MM.1S (cell line): ENCODE results near the gene GRK4.

Source experiments
- DNase-seq: peaks from one replicate; pipeline ENCODE4 v3.0.0-alpha.2; 2015
- H2AFZ ChIP-seq: fragments of 300-600 bp; sonication (generic); 2 replicates; pipeline ENCODE4 v1.6.0; 2016; ENCODE audit warnings: antibody characterized with exemption, low read length
- H3F3A ChIP-seq: fragments of 300-600 bp; sonication (generic); 2 replicates; pipeline ENCODE4 v1.6.1; 2016; ENCODE audit warnings: mild to moderate bottlenecking, antibody characterized with exemption, low read length, moderate library complexity, mixed read lengths; ENCODE audit not compliant: insufficient read depth
- H3K27ac ChIP-seq: fragments of 300-600 bp; sonication (generic); 2 replicates; pipeline ENCODE4 v1.5.1; 2016; ENCODE audit warnings: mild to moderate bottlenecking, low read length
- H3K27me3 ChIP-seq: fragments of 300-600 bp; sonication (generic); replicated peaks from 2 replicates; pipeline ENCODE4 v1.6.0; 2016; ENCODE audit warnings: low read length; ENCODE audit not compliant: insufficient read depth
- H3K36me3 ChIP-seq: fragments of 300-600 bp; sonication (generic); replicated peaks from 2 replicates; pipeline ENCODE4 v1.6.1; 2016; ENCODE audit warnings: mild to moderate bottlenecking, low read length, mixed read lengths; ENCODE audit not compliant: insufficient read depth
- H3K4me1 ChIP-seq: fragments of 300-600 bp; sonication (generic); 2 replicates; pipeline ENCODE4 v1.6.1; 2016; ENCODE audit warnings: low read length, mixed read lengths
- H3K4me2 ChIP-seq: fragments of 300-600 bp; sonication (generic); 2 replicates; pipeline ENCODE4 v1.6.0; 2016; ENCODE audit warnings: low read depth, low read length
- H3K4me3 ChIP-seq: fragments of 300-600 bp; sonication (generic); 2 replicates; pipeline ENCODE4 v1.5.1; 2016; ENCODE audit warnings: low read length, mixed read lengths
- H3K79me2 ChIP-seq: fragments of 300-600 bp; sonication (generic); 2 replicates; pipeline ENCODE4 v1.6.1; 2016; ENCODE audit warnings: mixed run types, low read length, mixed read lengths
- H3K9ac ChIP-seq: fragments of 300-600 bp; sonication (generic); 2 replicates; pipeline ENCODE4 v1.6.1; 2016; ENCODE audit warnings: low read length, mixed read lengths
- H3K9me2 ChIP-seq: fragments of 300-600 bp; sonication (generic); replicated peaks from 2 replicates; pipeline ENCODE4 v1.6.1; 2016; ENCODE audit warnings: mild to moderate bottlenecking, low read length, mixed read lengths; ENCODE audit not compliant: insufficient read depth
- H3K9me3 ChIP-seq: fragments of 300-600 bp; sonication (generic); replicated peaks from 2 replicates; pipeline ENCODE4 v1.6.1; 2016; ENCODE audit warnings: mild to moderate bottlenecking, low read length, mixed read lengths; ENCODE audit not compliant: insufficient read depth
- H4K20me1 ChIP-seq: fragments of 300-600 bp; sonication (generic); 2 replicates; pipeline ENCODE4 v1.6.1; 2016; ENCODE audit warnings: mild to moderate bottlenecking, low read length, moderate library complexity, mixed read lengths; ENCODE audit not compliant: insufficient read depth
- EZH2 ChIP-seq: fragments of 300-600 bp; sonication (generic); optimal IDR thresholded peaks from 2 replicates; pipeline ENCODE3; 2017; ENCODE audit warnings: low read depth, mild to moderate bottlenecking, antibody characterized with exemption, low read length, mixed read lengths
- EZH2phosphoT487 ChIP-seq: fragments of 300-600 bp; sonication (generic); IDR thresholded peaks from 2 replicates; pipeline ENCODE4 v1.6.1; 2018; ENCODE audit warnings: antibody characterized with exemption, low read length
- TF ChIP-seq, protein P1 (sequence below): fragments of 300-600 bp; sonication (generic); IDR thresholded peaks from 2 replicates; pipeline ENCODE4 v1.5.1; 2016; ENCODE audit warnings: antibody characterized with exemption, low read length, mixed read lengths

Gene GRK4

DNA sequence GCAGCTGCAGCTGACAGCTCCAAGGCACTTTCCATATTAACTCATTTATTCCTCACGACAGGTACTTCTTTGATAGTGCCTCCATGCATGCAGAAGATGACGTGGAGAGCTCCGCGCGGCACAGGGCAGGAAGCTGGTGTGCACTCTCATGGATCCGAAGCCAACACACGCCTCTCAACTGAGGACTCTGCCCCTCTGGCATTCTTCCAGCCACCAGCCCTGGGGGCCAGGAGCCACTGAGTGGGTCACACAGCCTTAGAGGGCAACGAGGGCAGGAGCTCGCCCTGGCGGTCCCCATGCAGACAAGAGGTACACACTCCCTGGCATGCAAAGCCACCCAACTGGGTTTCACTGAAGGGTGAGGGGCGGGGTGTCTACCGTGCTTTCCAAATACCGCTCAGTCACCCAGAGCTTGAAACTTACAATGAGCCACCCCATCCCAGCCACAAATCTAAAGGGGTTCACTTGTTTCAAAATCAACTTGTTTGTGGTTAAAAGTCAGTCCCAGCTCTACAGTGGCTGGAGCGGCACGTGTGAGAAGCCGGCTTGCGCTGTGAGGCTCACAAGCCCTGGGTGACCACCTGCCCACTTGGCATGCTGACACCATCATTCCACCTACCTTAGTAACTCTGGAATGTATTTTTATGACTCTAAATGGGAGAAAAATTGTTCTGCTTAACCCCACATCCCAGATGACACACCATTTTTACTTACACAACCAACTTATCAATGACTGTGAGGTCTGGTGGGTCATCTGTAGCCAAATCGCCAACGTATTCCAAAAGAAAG is 16.4 kb upstream of the GRK4 start:
- H2AFZ ChIP-seq, result no peak overlapping the region
- H4K20me1 ChIP-seq, result no peaks in the 10 kb centered on the region
- no peaks in the 10 kb centered on the region for H3K27me3 ChIP-seq
- H3K4me1 ChIP-seq, result no peaks in the 10 kb centered on the region
- H3K4me3 ChIP-seq, result no peak overlapping the region
- peaks cover 22% of the 10 kb centered on the region for H3K36me3 ChIP-seq
- no peak overlapping the region for H3K4me2 ChIP-seq
- no peaks in the 10 kb centered on the region; the same call in 1 of the 2 replicates for H3F3A ChIP-seq
- H3K27ac ChIP-seq, result no peak overlapping the region
- TF ChIP-seq, protein P1, sequence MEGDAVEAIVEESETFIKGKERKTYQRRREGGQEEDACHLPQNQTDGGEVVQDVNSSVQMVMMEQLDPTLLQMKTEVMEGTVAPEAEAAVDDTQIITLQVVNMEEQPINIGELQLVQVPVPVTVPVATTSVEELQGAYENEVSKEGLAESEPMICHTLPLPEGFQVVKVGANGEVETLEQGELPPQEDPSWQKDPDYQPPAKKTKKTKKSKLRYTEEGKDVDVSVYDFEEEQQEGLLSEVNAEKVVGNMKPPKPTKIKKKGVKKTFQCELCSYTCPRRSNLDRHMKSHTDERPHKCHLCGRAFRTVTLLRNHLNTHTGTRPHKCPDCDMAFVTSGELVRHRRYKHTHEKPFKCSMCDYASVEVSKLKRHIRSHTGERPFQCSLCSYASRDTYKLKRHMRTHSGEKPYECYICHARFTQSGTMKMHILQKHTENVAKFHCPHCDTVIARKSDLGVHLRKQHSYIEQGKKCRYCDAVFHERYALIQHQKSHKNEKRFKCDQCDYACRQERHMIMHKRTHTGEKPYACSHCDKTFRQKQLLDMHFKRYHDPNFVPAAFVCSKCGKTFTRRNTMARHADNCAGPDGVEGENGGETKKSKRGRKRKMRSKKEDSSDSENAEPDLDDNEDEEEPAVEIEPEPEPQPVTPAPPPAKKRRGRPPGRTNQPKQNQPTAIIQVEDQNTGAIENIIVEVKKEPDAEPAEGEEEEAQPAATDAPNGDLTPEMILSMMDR, result no peak
- TF ChIP-seq EZH2phosphoT487, result no peak
- H3K9me2 ChIP-seq, result no peaks in the 10 kb centered on the region
- peaks cover 24% of the 10 kb centered on the region for H3K79me2 ChIP-seq
- no peaks in the 10 kb centered on the region for H3K9me3 ChIP-seq
- no peak overlapping the region for H3K9ac ChIP-seq
- DNase-seq, result no peak

- Histone ChIP-seq H2AFZ (no peak overlapping the region), H3K27me3 (no peaks in the 10 kb centered on the region), H3K79me2 (peaks cover 24% of the 10 kb centered on the region), H3K9me3 (no peaks in the 10 kb centered on the region), H3K4me2 (no peak overlapping the region), H3K9me2 (no peaks in the 10 kb centered on the region), H3K4me3 (no peak overlapping the region), H3K4me1 (no peaks in the 10 kb centered on the region), H3F3A (no peaks in the 10 kb centered on the region; the same call in 1 of the 2 replicates), H3K9ac (no peak overlapping the region), H3K36me3 (peaks cover 22% of the 10 kb centered on the region), H4K20me1 (no peaks in the 10 kb centered on the region), H3K27ac (no peak overlapping the region)
- TF ChIP-seq EZH2phosphoT487 (no peak), EZH2 (no peak)
- TF ChIP-seq, protein P1, result no peak
- DNase-seq, result no peak
Measured at GRCh38 chr4:2947926-2948325, 15.4 kb upstream of the GRK4 start.

GRCh38 chr4:2948895-2949781 is 14.2 kb upstream of the GRK4 start:
- DNase-seq, result no peak
- Histone ChIP-seq H4K20me1 (no peaks in the 10 kb centered on the region), H3K79me2 (peaks cover 27% of the 10 kb centered on the region), H3K9me2 (no peaks in the 10 kb centered on the region), H3K4me3 (no peak overlapping the region), H3K9ac (no peak overlapping the region), H3K36me3 (peaks cover 22% of the 10 kb centered on the region), H3K27me3 (no peaks in the 10 kb centered on the region), H3K9me3 (no peaks in the 10 kb centered on the region), H2AFZ (no peak overlapping the region), H3K27ac (no peak overlapping the region), H3F3A (peaks cover under 1% of the 10 kb centered on the region), H3K4me2 (no peak overlapping the region), H3K4me1 (no peaks in the 10 kb centered on the region)
- TF ChIP-seq, protein P1, result peak; percentile 24
- TF ChIP-seq EZH2, result no peak
- TF ChIP-seq EZH2phosphoT487, result no peak
